Measurements from ENCODE around the gene CDK14.

GRCh38 chr7:90660100-90660499 lies 64.0 kb downstream of the CDK14 start:
- TF ChIP-seq CTCF (conservative IDR thresholded peaks at IDR 0.05; ENCODE audit: low read length) (no peak), EZH2phosphoT487 (IDR thresholded peaks at IDR 0.05; ENCODE audit: borderline replicate concordance) (no peak)

Data from Loucy (cell line).